Erythroblast (primary cell): ENCODE data around the gene TMEM255A.

Experiments used
- GATA1 ChIP-seq: IDR thresholded peaks from 2 replicates; pipeline ENCODE4 v1.6.1; 2011; ENCODE audit warnings: low read depth, mild to moderate bottlenecking, control low read depth, low read length, moderate library complexity
- POLR2A ChIP-seq: IDR thresholded peaks from 2 replicates; pipeline ENCODE4 v1.6.1; 2011; ENCODE audit warnings: mild to moderate bottlenecking, low read length

DNA sequence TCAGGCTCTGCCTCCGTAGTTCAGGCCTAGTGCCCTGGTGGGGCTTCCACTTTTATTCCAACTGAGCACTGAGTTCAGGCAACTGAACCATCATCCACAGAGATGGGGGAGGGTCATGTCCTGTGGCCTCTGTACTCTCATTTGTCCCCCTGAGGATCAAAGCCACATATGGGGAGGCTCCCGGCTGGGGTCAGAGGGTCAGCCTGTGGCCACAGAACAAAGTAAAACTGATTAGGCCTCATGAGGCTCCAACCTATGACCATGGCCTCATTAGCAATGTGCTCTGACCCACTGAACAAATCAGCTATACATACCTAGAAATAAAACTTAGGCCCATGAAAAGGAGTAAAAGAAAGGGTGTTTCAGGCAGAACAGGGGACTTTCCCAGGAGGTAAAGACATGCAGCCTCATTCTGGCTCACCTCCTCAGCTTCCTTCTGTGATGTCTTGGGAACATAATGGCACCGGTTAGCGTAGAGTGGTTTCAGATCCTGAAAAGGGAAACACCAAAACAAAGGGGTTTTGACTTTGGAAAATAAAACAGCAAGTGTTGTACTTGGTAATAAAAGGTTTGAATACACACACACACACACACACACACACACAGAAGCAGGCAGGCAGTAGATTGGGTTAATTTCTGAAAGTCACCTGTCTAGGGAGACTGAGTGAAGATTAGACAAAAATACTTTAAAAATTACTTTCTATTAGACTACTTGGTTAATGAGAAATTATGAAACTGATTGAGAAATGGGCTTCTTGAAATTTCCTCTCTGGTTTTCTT is 24.3 kb downstream of the TMEM255A start:
- TF ChIP-seq GATA1 = no peak
- TF ChIP-seq POLR2A = no peak
